Astrocyte (in vitro differentiated cells and primary cell): ENCODE data around the gene ARL9. TPM values are rescaled to one million over a fixed set of nuclear protein-coding genes. Genes with fewer than 3 reads are reported as not detected.
A peak's percentile ranks its signal among the peaks of the same experiment; 100 is the strongest.
"Not testable (repeated sequence)": the region's sequence is repeated elsewhere in the genome, so short reads cannot be mapped to it uniquely, and the experiment has no call there.

ENCODE experiments used
- DNase-seq: peaks from one replicate; pipeline ENCODE4 v3.0.0-alpha.2; 2010; ENCODE audit warnings: low read depth
- FAIRE-seq: peaks from 2 replicates; lab custom pipeline; 2011; peaks lifted over from hg19 to GRCh38; lab: Jason Lieb, UNC
- H2AFZ ChIP-seq: 2 replicates; pipeline ENCODE4 v1.6.0; 2012; ENCODE audit warnings: low read depth, low read length, inconsistent platforms
- H3K27ac ChIP-seq: 2 replicates; pipeline ENCODE4 v1.5.1; 2011; ENCODE audit warnings: low read depth, low read length, inconsistent platforms
- H3K27me3 ChIP-seq: 2 replicates; pipeline ENCODE4 v1.6.0; 2011; ENCODE audit warnings: low read length, inconsistent platforms; ENCODE audit not compliant: insufficient read depth
- H3K36me3 ChIP-seq: 2 replicates; pipeline ENCODE4 v1.5.1; 2011; ENCODE audit warnings: low read length, inconsistent platforms; ENCODE audit not compliant: insufficient read depth
- H3K4me1 ChIP-seq: 2 replicates; pipeline ENCODE4 v1.5.1; 2011; ENCODE audit warnings: low read length, inconsistent platforms; ENCODE audit not compliant: insufficient read depth
- H3K4me2 ChIP-seq: 2 replicates; pipeline ENCODE4 v1.6.0; 2012; ENCODE audit warnings: low read length, inconsistent platforms
- H3K4me3 ChIP-seq: 2 replicates; pipeline ENCODE4 v1.5.1; 2011; ENCODE audit warnings: low read depth, mild to moderate bottlenecking, low read length, inconsistent platforms; ENCODE audit not compliant: insufficient read depth
- H3K79me2 ChIP-seq: 2 replicates; pipeline ENCODE4 v1.6.0; 2012; ENCODE audit warnings: mild to moderate bottlenecking, low read length, inconsistent platforms; ENCODE audit not compliant: insufficient read depth
- H3K9ac ChIP-seq: 2 replicates; pipeline ENCODE4 v1.6.0; 2012; ENCODE audit warnings: mild to moderate bottlenecking, low read length, inconsistent platforms
- H3K9me3 ChIP-seq: 2 replicates; pipeline ENCODE4 v1.5.1; 2012; ENCODE audit warnings: low read depth, mild to moderate bottlenecking, low read length, inconsistent platforms; ENCODE audit not compliant: insufficient read depth
- H4K20me1 ChIP-seq: 2 replicates; pipeline ENCODE4 v1.6.0; 2012; ENCODE audit warnings: low read length, inconsistent platforms; ENCODE audit not compliant: insufficient read depth
- H3K27ac Mint-ChIP-seq: one replicate; pipeline ENCODE4 v1.8.0; 2021; ENCODE audit warnings: mild to moderate bottlenecking, mixed read lengths; ENCODE audit not compliant: unreplicated experiment
- H3K27me3 Mint-ChIP-seq: one replicate; pipeline ENCODE4 v1.8.0; 2021; ENCODE audit warnings: low read depth, mixed read lengths; ENCODE audit not compliant: unreplicated experiment
- H3K36me3 Mint-ChIP-seq: one replicate; pipeline ENCODE4 v1.8.0; 2021; ENCODE audit warnings: low read depth, mixed read lengths; ENCODE audit not compliant: unreplicated experiment
- H3K4me1 Mint-ChIP-seq: one replicate; pipeline ENCODE4 v1.8.0; 2021; ENCODE audit warnings: low read depth, mixed read lengths; ENCODE audit not compliant: unreplicated experiment
- H3K4me3 Mint-ChIP-seq: one replicate; pipeline ENCODE4 v1.8.0; 2021; ENCODE audit warnings: mild to moderate bottlenecking, moderate library complexity, mixed read lengths; ENCODE audit not compliant: unreplicated experiment
- H3K9me3 Mint-ChIP-seq: one replicate; pipeline ENCODE4 v1.8.0; 2021; ENCODE audit warnings: mild to moderate bottlenecking, mixed read lengths; ENCODE audit not compliant: unreplicated experiment
- CTCF ChIP-seq: IDR thresholded peaks from 2 replicates; pipeline ENCODE4 v1.5.1; 2011; ENCODE audit warnings: low read depth, mild to moderate bottlenecking, inconsistent platforms, low read length, moderate library complexity; ENCODE audit not compliant: insufficient read depth
- EZH2 ChIP-seq: IDR thresholded peaks from 2 replicates; pipeline ENCODE4 v1.6.1; 2012; ENCODE audit warnings: mild to moderate bottlenecking, low read length, inconsistent platforms; ENCODE audit not compliant: insufficient read depth
- total RNA-seq: library from RNA; stranded (reverse); gene quantifications from 2 replicates; pipeline ENCODE4 v1.2.1, GENCODE V29; 2021

The ARL9 gene
- total RNA-seq, 1 donor from 2014 or later: 0.73 TPM

- H3K4me3 ChIP-seq: no peak overlapping the region
- H2AFZ ChIP-seq: no peak overlapping the region
- H3K27ac ChIP-seq: no peak overlapping the region
- Mint-ChIP-seq H3K27ac (peak overlapping the region; percentile 37), H3K27me3 (no peaks in the 10 kb centered on the region), H3K36me3 (peaks cover 10% of the 10 kb centered on the region), H3K4me3 (no peak overlapping the region), H3K9me3 (no peaks in the 10 kb centered on the region), H3K4me1 (peaks cover 18% of the 10 kb centered on the region)
- no peaks in the 10 kb centered on the region for H3K9me3 ChIP-seq
- no peak for FAIRE-seq
- H4K20me1 ChIP-seq: peaks cover 13% of the 10 kb centered on the region
- no peaks in the 10 kb centered on the region for H3K27me3 ChIP-seq
- TF ChIP-seq CTCF (no peak), EZH2 (no peak)
- H3K4me1 ChIP-seq: peaks cover 11% of the 10 kb centered on the region
- H3K9ac ChIP-seq: no peak overlapping the region
- peaks cover 16% of the 10 kb centered on the region for H3K36me3 ChIP-seq
- H3K4me2 ChIP-seq: no peak overlapping the region
- H3K79me2 ChIP-seq: peaks cover 52% of the 10 kb centered on the region
- no peak for DNase-seq
These were observed 41.9 kb upstream of the ARL9 start for GRCh38 chr4:56463711-56464110.

- Mint-ChIP-seq H3K36me3 (peaks cover 10% of the 10 kb centered on the region), H3K4me1 (peaks cover 22% of the 10 kb centered on the region), H3K4me3 (peak overlapping the region; percentile 18), H3K27ac (no peak overlapping the region), H3K27me3 (no peaks in the 10 kb centered on the region), H3K9me3 (no peaks in the 10 kb centered on the region)
- Histone ChIP-seq H3K9me3 (no peaks in the 10 kb centered on the region), H3K27ac (no peak overlapping the region), H3K4me2 (no peak overlapping the region), H3K27me3 (no peaks in the 10 kb centered on the region), H4K20me1 (peaks cover 22% of the 10 kb centered on the region), H3K36me3 (peaks cover 13% of the 10 kb centered on the region), H3K4me1 (peaks cover 11% of the 10 kb centered on the region), H3K9ac (no peak overlapping the region), H2AFZ (no peak overlapping the region), H3K79me2 (peaks cover 61% of the 10 kb centered on the region), H3K4me3 (no peak overlapping the region)
- DNase-seq (no peak), FAIRE-seq (no peak)
- no peak for TF ChIP-seq CTCF
- no peak for TF ChIP-seq EZH2
These were observed 41.0 kb upstream of the ARL9 start for GRCh38 chr4:56464581-56464980.

- Histone ChIP-seq H3K27me3 (no peaks in the 10 kb centered on the region), H3K9ac (peak overlapping the region; percentile 99), H2AFZ (no peak overlapping the region), H3K4me2 (peak overlapping the region; percentile 99), H3K79me2 (peaks cover 72% of the 10 kb centered on the region), H3K4me3 (peak overlapping the region; percentile 100), H3K9me3 (no peaks in the 10 kb centered on the region), H3K4me1 (peaks cover 11% of the 10 kb centered on the region), H3K36me3 (peaks cover 11% of the 10 kb centered on the region), H4K20me1 (peaks cover 30% of the 10 kb centered on the region), H3K27ac (peak overlapping the region; percentile 95)
- TF ChIP-seq CTCF (no peak), EZH2 (no peak)
- H3K36me3 Mint-ChIP-seq: peaks cover 5% of the 10 kb centered on the region
- no peaks in the 10 kb centered on the region for H3K27me3 Mint-ChIP-seq
- H3K4me3 Mint-ChIP-seq: peak overlapping the region; percentile 97
- DNase-seq (peak; percentile 49), FAIRE-seq (no peak)
- H3K9me3 Mint-ChIP-seq: no peaks in the 10 kb centered on the region
- peak overlapping the region; percentile 99 for H3K27ac Mint-ChIP-seq
- peaks cover 18% of the 10 kb centered on the region for H3K4me1 Mint-ChIP-seq
These were observed 39.8 kb upstream of the ARL9 start for GRCh38 chr4:56465599-56466295.

- H3K27ac ChIP-seq: peak overlapping the region; percentile 95
- not testable (repeated sequence) for H3K27me3 Mint-ChIP-seq, H3K9me3 ChIP-seq, H3K27me3 ChIP-seq, H3K9me3 Mint-ChIP-seq, H2AFZ ChIP-seq, H3K36me3 Mint-ChIP-seq
- peak overlapping the region; percentile 99 for H3K4me2 ChIP-seq
- peak overlapping the region; percentile 99 for H3K9ac ChIP-seq
- Mint-ChIP-seq H3K4me3 (peak overlapping the region; percentile 97), H3K27ac (peak overlapping the region; percentile 99), H3K4me1 (peaks cover 18% of the 10 kb centered on the region)
- peak overlapping the region; percentile 100 for H3K4me3 ChIP-seq
- H4K20me1 ChIP-seq: peaks cover 33% of the 10 kb centered on the region
- H3K79me2 ChIP-seq: peaks cover 78% of the 10 kb centered on the region
- peak; percentile 79 for DNase-seq
- H3K4me1 ChIP-seq: peaks cover 11% of the 10 kb centered on the region
- peaks cover 16% of the 10 kb centered on the region for H3K36me3 ChIP-seq
- FAIRE-seq: peak; percentile 75
These were observed 39.3 kb upstream of the ARL9 start for GRCh38 chr4:56466296-56466761.
